ENCODE measurements around the gene TMTC4.
A peak's percentile ranks its signal among the peaks of the same experiment; 100 is the strongest.
"Not testable (repeated sequence)": the region's sequence is repeated elsewhere in the genome, so short reads cannot be mapped to it uniquely, and the experiment has no call there.

TMTC4 gene

GRCh38 chr13:100674572-100674871 lies at the start of gene TMTC4:
TMTC4 (minus strand) TSS chr13:100674795; CDS start chr13:100670362, 4,433 bp downstream.
- no peak for DNase-seq (ENCODE audit: low read depth)

- no peak for DNase-seq (ENCODE audit: low read depth)
Observed at GRCh38 chr13:100722517-100722916, 47.9 kb upstream of the TMTC4 start.

GRCh38 chr13:100721885-100722512 lies 47.4 kb upstream of the TMTC4 start:
- peak; percentile 1 for DNase-seq (ENCODE audit: low read depth)

GRCh38 chr13:100715604-100716003 lies 41.0 kb upstream of the TMTC4 start:
- no peak for DNase-seq (ENCODE audit: low read depth)

GRCh38 chr13:100714478-100714877 lies 39.9 kb upstream of the TMTC4 start:
- no peak for DNase-seq (ENCODE audit: low read depth)

GRCh38 chr13:100710176-100710575 lies 35.6 kb upstream of the TMTC4 start:
- no peak for DNase-seq (ENCODE audit: low read depth)

GRCh38 chr13:100707818-100708740 lies 33.5 kb upstream of the TMTC4 start:
- peak; percentile 34 for DNase-seq (ENCODE audit: low read depth)

GRCh38 chr13:100698331-100698730 lies 23.7 kb upstream of the TMTC4 start:
- DNase-seq (ENCODE audit: low read depth), result not testable (repeated sequence)

- no peak for DNase-seq (ENCODE audit: low read depth)
Observed at GRCh38 chr13:100695509-100695773, 20.8 kb upstream of the TMTC4 start.

GRCh38 chr13:100694722-100695508 lies 20.3 kb upstream of the TMTC4 start:
- no peak for DNase-seq (ENCODE audit: low read depth)

GRCh38 chr13:100689191-100689590 lies 14.6 kb upstream of the TMTC4 start:
- DNase-seq (ENCODE audit: low read depth), result no peak

- DNase-seq (ENCODE audit: low read depth), result no peak
Observed at GRCh38 chr13:100680131-100680530, 5.5 kb upstream of the TMTC4 start.

- DNase-seq (ENCODE audit: low read depth), result not testable (repeated sequence)
Observed at GRCh38 chr13:100677128-100677527, 2.5 kb upstream of the TMTC4 start.

GRCh38 chr13:100675661-100676129 lies 1.1 kb upstream of the TMTC4 start:
- DNase-seq (ENCODE audit: low read depth), result no peak

- peak; percentile 86 for DNase-seq (ENCODE audit: low read depth)
Observed at GRCh38 chr13:100674872-100675660, 471 bp upstream of the TMTC4 start.

- peak; percentile 68 for DNase-seq (ENCODE audit: low read depth)
Observed at GRCh38 chr13:100673713-100674571, 653 bp downstream of the TMTC4 start.

GRCh38 chr13:100673376-100673712 lies 1.3 kb downstream of the TMTC4 start:
- DNase-seq (ENCODE audit: low read depth), result no peak

- no peak for DNase-seq (ENCODE audit: low read depth)
Observed at GRCh38 chr13:100671389-100672182, 3.0 kb downstream of the TMTC4 start.

- DNase-seq (ENCODE audit: low read depth), result peak; percentile 27
Observed at GRCh38 chr13:100668408-100668807, 6.2 kb downstream of the TMTC4 start.

GRCh38 chr13:100667894-100668293 lies 6.7 kb downstream of the TMTC4 start:
- DNase-seq (ENCODE audit: low read depth), result no peak
